C4-2B (cell line): ENCODE data around the gene PEX14.

Experiments
- H3K27ac ChIP-seq: fragments of 450-650 bp; 2 replicates; pipeline ENCODE4 v1.5.1; 2017
- ZFX ChIP-seq: fragments of 450-650 bp; IDR thresholded peaks from 2 replicates; pipeline ENCODE4 v1.6.1; 2017
- TF ChIP-seq, protein P1 (sequence below): fragments of 450-650 bp; conservative IDR thresholded peaks from 2 replicates; pipeline ENCODE4 v1.5.1; 2017; ENCODE audit warnings: mild to moderate bottlenecking

PEX14 gene

DNA sequence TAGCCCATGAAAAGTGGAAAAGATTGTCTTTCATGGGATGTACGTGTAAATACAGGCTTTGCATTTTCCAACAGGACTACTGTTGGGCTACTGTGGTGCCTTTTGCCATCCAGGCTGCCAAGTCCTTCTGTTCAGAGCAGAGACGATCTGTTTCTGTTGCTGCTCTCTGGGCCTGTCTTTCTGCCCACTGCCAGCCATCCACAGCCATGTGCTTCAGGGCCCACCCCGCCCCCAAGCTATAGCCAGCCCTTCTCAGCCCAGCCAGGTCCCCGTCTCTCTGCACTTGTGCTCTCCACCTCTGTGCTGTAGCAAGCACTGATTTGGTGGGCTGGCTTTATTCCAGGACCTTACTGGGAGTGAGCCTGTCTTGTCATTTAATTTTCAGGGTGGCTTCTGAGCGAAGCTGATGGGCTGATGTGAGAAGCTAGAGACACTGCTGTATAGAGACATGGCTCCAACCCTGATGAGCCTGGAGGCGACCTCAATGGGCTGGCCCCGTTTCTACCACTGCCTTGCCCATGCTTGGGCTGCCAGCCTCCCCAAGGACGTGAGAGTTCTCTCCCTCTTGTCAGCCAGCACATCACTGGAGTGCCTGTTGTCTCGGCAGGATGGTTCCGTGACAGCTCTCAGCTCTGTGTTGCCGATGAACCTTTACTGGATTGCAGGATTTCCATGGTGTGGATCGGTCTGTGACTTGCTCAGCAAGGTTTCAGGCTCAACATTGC, 137.8 kb downstream of the PEX14 start:
- no peak for TF ChIP-seq ZFX
- TF ChIP-seq, protein P1, sequence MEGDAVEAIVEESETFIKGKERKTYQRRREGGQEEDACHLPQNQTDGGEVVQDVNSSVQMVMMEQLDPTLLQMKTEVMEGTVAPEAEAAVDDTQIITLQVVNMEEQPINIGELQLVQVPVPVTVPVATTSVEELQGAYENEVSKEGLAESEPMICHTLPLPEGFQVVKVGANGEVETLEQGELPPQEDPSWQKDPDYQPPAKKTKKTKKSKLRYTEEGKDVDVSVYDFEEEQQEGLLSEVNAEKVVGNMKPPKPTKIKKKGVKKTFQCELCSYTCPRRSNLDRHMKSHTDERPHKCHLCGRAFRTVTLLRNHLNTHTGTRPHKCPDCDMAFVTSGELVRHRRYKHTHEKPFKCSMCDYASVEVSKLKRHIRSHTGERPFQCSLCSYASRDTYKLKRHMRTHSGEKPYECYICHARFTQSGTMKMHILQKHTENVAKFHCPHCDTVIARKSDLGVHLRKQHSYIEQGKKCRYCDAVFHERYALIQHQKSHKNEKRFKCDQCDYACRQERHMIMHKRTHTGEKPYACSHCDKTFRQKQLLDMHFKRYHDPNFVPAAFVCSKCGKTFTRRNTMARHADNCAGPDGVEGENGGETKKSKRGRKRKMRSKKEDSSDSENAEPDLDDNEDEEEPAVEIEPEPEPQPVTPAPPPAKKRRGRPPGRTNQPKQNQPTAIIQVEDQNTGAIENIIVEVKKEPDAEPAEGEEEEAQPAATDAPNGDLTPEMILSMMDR = no peak
- no peak overlapping the region for H3K27ac ChIP-seq

DNA sequence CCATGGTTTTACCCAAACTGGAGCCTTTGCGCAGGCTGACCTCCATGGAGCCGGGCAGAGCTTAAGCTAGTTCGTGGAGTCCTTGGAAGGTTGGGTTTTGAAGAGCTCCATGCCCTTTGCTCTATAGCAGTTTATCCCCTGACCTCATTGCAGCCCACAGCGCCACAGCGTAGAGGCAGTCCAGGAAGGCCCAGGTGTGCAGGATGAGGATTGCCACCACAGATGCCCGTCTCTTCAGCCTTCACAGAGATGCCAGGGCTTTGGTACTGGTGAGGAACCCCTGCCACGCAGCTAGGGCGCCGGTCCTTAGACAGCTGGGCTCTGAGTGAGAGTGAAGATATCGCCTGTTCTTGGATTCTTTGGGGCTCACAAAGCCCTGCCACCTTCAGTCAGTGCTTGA, 138.6 kb downstream of the PEX14 start:
- TF ChIP-seq ZFX = no peak
- TF ChIP-seq, protein P1 = no peak
- no peak overlapping the region for H3K27ac ChIP-seq

DNA sequence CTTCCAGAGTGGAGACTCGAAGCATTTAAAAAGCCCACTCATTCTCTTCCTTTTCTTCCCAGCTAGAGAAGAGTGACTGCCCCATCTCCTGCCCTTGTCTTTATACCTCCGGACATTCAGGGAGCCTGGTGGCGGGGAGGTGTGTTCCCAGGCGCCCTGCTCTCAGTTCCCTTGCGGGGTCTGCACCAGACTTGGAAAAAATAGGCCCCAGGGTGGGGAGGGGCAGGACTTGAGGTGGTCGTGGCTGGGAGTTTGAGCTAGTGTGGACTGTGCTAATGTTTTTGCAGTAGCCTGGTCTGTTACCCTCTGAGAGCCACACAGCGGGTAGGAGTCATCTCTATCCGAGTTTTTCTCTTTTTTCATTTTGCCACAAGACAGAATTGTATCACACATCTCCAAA, 139.1 kb downstream of the PEX14 start:
- no peak overlapping the region for H3K27ac ChIP-seq
- TF ChIP-seq, protein P1 = no peak
- no peak for TF ChIP-seq ZFX

DNA sequence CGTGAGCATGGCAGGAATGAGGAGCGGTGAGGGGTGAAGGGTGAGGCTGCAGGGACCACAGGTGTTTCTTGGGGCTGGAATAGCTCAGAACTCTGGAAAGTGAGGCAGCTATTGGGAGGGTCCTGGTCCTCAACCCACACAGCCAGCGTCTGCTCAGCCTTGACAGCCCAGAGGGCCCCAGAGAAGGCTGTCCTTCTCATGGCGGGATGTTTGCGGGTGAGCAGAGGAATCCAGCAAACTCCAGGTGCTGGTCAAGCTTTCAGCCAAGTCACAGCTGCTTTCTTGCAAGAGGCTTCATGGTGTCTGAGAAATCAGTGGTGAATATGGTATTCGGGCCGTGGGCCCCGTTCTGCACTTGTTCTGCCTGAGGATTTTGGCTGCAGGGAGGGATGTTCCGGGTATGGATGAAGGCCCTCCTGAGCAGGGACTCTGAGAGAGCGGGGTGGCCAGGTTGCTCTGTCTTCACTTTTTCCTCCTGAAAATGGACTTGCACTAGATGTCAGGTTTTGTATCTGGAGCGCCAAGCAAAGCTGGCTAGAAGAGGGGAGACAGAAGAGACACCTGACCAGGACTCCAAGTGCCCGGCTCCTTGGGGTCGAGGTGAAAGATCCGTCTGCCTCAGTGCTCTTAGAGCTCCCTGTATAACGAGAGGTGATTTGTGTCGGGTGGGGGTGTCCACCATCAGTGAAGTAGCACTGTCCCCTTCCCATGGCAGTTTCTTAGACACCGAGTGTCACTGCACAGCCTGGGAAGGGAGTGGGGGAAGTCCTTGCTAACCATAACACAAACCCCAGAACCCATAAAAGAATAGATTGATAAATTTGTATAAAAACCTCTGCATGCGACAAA, 139.9 kb downstream of the PEX14 start:
- TF ChIP-seq ZFX = no peak
- TF ChIP-seq, protein P1 = no peak
- no peak overlapping the region for H3K27ac ChIP-seq

DNA sequence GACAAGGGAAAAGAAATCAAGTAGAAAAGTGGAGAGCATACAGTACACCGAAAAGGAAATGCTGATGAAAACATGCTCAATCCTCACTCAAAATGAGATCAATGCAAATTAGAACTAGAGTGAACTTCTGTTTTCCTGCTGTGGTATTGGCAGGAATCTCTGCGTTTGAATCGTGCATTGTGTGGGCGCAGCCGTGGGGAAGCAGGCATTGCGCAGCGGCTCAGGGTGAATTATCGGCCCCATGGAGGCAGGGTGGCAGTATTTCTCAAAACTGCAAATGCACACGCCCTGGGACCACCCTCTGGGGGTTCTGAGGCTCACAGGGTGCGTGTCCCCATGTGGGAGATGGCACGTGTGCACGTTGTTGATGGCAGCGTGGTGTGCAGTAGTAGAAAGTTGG, 140.6 kb downstream of the PEX14 start:
- H3K27ac ChIP-seq = no peak overlapping the region
- TF ChIP-seq ZFX = no peak
- TF ChIP-seq, protein P1 = no peak

DNA sequence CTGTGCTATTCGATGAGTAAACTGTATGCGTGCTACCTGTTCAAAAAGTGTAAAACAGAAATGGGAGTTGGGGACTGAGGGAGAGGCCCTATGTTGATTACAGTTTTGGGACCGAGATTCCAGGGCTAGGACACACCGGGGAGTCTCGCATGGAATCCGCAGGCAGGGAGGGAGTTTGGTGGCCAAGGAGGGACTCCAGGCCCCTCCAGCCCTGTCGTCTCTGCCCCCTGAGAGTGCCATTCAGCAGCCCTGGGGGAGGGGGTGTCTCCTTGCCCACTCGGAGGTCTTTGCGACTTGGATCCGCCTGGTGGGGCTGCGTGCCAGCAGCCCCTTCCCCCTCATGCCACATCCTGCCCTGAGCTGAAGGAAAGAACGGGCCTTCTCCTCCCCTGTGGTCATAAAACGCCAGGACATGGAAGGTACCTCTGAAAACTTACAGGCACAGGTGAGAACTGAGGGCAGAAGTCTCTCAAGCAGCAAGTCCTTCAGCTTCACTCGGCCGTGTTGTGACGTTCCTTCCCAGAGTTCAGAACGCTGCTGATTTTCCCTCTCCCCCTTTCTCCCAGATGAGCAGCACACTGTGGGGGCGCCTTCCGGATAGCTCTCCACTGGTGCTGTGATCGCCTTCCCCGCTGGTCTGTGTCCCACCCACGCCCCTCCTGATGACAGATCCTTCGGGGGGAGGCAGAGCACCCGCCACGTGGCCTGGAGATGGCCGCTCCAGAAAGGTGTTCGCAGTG, 141.4 kb downstream of the PEX14 start:
- TF ChIP-seq, protein P1 = no peak
- TF ChIP-seq ZFX = no peak
- no peak overlapping the region for H3K27ac ChIP-seq
